Measurements from ENCODE around the gene LPCAT3.
A peak's percentile ranks its signal among the peaks of the same experiment; 100 is the strongest.

Gene LPCAT3

DNA sequence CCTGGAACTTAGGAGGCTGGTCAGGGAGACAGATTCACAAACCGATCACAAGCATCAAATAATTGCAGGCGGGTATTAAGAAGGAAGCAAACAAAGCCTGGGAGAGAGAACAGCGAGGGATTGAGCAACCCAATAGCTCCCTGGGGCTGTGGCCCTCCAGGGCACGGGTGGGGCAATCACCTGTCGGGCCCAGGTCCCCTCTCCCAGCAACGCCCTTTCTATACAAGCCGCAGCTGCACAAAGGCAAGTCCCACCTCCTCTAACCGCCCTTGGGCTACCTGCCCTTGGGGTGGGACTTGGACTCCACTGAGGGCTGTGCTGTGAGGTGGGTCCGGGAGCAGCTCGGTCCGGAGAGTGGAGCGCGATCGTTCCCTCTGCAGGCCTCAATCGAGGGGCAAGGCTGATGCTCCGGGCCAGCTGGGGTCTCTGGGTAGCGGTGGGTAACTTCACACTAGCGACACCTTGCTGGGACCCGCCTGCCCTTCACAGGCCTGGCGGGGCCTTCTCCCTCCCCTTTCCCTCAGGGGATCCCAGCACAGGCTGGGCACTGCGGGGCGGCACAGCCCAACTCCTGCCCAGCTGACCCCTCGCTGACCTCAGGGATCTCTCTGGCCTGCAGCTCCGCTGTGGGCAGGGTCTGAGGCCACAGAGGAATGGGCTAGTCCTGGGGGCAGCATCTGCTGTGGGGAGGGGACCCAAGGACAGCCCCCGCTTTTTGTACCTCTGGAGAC, 55.8 kb downstream of the LPCAT3 start:
- Histone ChIP-seq H3K27me3 (ENCODE audit: control insufficient read depth, insufficient read depth, low read length) (no peaks in the 10 kb centered on the region), H3K36me3 (ENCODE audit: control insufficient read depth, insufficient read depth, low read length) (no peaks in the 10 kb centered on the region), H3K27ac (peak overlapping the region; percentile 98), H3K9ac (peak overlapping the region; percentile 100), H3K4me2 (ENCODE audit: low read length) (peak overlapping the region; percentile 82), H3K4me1 (peaks cover 21% of the 10 kb centered on the region), H2AFZ (peak overlapping the region; percentile 94), H3K79me2 (peaks cover 34% of the 10 kb centered on the region), H3K9me3 (ENCODE audit: control insufficient read depth, low read length) (no peaks in the 10 kb centered on the region), H3K4me3 (ENCODE audit: low read depth, low read length) (peak overlapping the region; percentile 99)
- TF ChIP-seq, protein P1, sequence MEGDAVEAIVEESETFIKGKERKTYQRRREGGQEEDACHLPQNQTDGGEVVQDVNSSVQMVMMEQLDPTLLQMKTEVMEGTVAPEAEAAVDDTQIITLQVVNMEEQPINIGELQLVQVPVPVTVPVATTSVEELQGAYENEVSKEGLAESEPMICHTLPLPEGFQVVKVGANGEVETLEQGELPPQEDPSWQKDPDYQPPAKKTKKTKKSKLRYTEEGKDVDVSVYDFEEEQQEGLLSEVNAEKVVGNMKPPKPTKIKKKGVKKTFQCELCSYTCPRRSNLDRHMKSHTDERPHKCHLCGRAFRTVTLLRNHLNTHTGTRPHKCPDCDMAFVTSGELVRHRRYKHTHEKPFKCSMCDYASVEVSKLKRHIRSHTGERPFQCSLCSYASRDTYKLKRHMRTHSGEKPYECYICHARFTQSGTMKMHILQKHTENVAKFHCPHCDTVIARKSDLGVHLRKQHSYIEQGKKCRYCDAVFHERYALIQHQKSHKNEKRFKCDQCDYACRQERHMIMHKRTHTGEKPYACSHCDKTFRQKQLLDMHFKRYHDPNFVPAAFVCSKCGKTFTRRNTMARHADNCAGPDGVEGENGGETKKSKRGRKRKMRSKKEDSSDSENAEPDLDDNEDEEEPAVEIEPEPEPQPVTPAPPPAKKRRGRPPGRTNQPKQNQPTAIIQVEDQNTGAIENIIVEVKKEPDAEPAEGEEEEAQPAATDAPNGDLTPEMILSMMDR (IDR thresholded peaks at IDR 0.05), result no peak

DNA sequence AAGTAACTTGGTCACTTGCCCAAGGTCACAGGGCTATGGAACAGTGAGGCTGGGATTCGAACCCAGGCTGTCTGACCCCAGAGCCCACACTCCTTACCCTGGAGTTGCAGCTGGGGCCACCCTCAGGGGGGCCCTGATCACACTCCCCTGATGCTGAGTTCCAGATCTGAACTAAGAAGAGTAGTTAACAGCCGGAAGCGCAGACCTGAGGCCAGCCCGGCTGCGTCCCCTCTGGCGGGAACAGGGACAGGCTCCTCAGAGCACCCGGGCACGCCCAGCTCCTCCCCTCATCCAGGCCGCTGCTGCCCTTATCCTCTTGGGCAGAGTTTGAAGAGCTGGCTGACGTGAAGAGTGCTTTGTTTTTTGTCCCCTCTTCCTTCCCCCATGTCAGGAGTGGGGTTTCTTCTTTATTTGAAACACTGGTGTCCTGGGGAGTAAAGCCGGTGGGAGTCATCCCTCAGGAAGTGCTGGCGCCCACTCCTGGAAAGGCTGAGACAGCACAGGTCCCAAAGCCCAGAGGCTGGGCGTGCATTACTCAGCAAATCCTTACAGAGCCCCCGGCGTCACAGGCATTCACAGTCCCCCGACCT, 56.5 kb downstream of the LPCAT3 start:
- Histone ChIP-seq H3K4me3 (ENCODE audit: low read depth, low read length) (peak overlapping the region; percentile 99), H3K4me2 (ENCODE audit: low read length) (peak overlapping the region; percentile 82), H3K79me2 (peaks cover 30% of the 10 kb centered on the region), H3K36me3 (ENCODE audit: control insufficient read depth, insufficient read depth, low read length) (no peaks in the 10 kb centered on the region), H3K9me3 (ENCODE audit: control insufficient read depth, low read length) (no peaks in the 10 kb centered on the region), H3K4me1 (peaks cover 26% of the 10 kb centered on the region), H2AFZ (peak overlapping the region; percentile 94), H3K9ac (no peak overlapping the region), H3K27ac (peak overlapping the region; percentile 98), H3K27me3 (ENCODE audit: control insufficient read depth, insufficient read depth, low read length) (no peaks in the 10 kb centered on the region)
- TF ChIP-seq, protein P1 (IDR thresholded peaks at IDR 0.05), result peak; percentile 51

DNA sequence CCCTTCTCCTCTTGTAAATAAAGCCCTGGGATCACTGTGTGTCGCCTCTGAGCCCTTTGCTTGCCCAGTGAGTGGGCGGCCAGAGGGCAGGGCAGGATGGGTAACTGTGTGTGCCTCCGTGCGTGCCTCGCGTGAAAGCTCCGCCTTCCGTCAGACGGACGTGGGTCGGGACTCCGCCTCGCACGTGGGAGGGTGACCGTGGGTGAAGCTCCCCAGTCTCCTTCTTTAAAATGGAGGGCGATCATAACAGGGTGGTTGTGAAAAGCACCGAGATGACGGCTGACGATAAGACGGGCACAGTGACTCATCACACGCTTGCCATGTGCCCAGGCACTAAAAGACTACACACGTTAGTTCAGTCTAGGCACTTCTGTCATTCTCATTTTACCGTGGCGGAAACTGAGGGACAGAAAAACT, 57.0 kb downstream of the LPCAT3 start:
- TF ChIP-seq, protein P1 (IDR thresholded peaks at IDR 0.05), result no peak
- H3K27ac ChIP-seq, result peak overlapping the region; percentile 98

DNA sequence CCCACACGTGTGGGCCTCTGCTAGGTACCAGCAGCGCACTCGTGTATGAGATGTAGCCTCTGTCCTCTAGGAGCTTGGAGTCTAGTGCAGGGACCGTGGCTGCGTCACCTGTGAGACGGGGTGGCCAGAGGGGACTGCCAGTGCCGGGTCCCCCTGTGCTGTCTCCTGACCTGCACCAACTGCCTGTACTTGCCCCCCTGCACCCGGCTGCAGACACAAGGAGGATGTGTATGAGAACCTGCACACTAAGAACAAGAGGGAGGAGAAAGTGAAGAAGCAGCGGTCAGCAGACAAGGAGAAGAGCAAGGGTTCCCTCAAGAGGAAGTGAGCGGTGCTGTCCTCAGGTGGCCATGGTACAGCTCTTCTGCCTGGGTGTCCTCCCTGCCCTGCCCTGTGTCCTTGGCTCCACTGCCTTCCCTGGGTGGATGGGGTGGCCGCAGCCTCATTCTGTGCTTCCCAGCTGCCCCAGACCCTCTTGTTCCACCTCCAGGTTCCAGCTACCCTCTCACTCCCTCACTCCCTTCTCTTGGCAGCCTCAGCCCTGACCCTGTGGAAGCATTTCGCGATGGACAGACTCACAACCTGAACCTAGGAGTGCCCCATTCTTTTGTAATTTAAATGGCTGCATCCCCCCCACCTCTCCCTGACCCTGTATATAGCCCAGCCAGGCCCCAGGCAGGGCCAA, 57.5 kb downstream of the LPCAT3 start:
- Histone ChIP-seq H3K4me3 (ENCODE audit: low read depth, low read length) (peak overlapping the region; percentile 99), H3K9me3 (ENCODE audit: control insufficient read depth, low read length) (no peaks in the 10 kb centered on the region), H3K4me2 (ENCODE audit: low read length) (peak overlapping the region; percentile 82), H3K4me1 (peaks cover 34% of the 10 kb centered on the region), H3K9ac (no peak overlapping the region), H3K27ac (peak overlapping the region; percentile 98), H3K79me2 (peaks cover 23% of the 10 kb centered on the region), H3K36me3 (ENCODE audit: control insufficient read depth, insufficient read depth, low read length) (no peaks in the 10 kb centered on the region), H2AFZ (no peak overlapping the region), H3K27me3 (ENCODE audit: control insufficient read depth, insufficient read depth, low read length) (no peaks in the 10 kb centered on the region)
- TF ChIP-seq, protein P1 (IDR thresholded peaks at IDR 0.05), result no peak

More for the DNA sequence above, 57.0 kb downstream of the LPCAT3 start:
- Histone ChIP-seq H3K4me3 (ENCODE audit: low read depth, low read length) (peak overlapping the region; percentile 99), H3K4me2 (ENCODE audit: low read length) (peak overlapping the region; percentile 82), H3K9me3 (ENCODE audit: control insufficient read depth, low read length) (no peaks in the 10 kb centered on the region), H3K36me3 (ENCODE audit: control insufficient read depth, insufficient read depth, low read length) (no peaks in the 10 kb centered on the region), H3K27me3 (ENCODE audit: control insufficient read depth, insufficient read depth, low read length) (no peaks in the 10 kb centered on the region), H2AFZ (peak overlapping the region; percentile 94), H3K79me2 (peaks cover 25% of the 10 kb centered on the region), H3K4me1 (peaks cover 29% of the 10 kb centered on the region), H3K9ac (no peak overlapping the region)
